GDM1 (cell line): Measurements from ENCODE around the gene CLIC5.

Experiments
- DNase-seq: peaks from one replicate; lab custom pipeline; 2025; lab: John Stamatoyannopoulos, UW

CLIC5 gene

DNA sequence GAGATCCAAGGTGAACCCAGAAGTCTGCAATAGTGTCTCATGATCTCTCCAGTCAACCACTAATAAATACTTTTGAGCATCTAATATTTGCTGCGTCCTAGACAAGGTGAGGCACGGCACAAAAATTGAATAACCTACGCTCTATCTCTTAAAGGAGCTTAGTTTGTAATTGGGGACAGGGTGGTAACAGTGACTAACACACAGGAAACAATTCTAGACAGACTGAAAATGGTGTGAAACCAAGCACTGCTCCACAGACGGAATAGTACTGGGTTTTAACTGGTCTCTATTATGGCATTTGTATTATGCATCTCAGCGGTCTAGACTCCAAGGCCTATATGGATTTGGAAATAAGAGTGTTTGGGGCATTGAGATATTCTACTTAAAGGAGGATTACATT is 120.1 kb downstream of the CLIC5 start:
- no peak for DNase-seq

GRCh38 chr6:45892696-45893245 is 122.9 kb downstream of the CLIC5 start:
- no peak for DNase-seq

DNA sequence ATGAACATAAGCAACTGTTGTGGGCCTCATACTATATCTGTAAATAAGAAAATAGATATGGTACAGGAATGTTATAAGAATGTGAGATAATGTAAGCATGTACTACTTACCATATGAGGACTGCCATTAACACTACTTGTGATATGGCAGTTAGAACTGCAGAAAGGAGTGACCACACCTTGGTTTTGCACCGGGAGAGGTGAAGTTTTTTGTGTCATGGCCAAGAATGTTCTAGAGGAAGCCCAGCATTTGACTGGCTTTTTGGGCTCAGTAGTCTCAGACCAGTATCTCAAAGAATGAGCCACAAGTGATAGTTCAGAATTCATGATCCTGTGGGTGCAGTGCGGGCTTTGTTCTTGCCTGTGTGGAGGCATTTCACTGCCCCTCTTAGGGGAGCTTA is 123.5 kb downstream of the CLIC5 start:
- DNase-seq = no peak

- no peak for DNase-seq
These were observed 128.9 kb downstream of the CLIC5 start for GRCh38 chr6:45886776-45887175.

GRCh38 chr6:45884336-45884735 is 131.3 kb downstream of the CLIC5 start:
- DNase-seq = no peak

GRCh38 chr6:45882671-45883070 is 133.0 kb downstream of the CLIC5 start:
- DNase-seq = no peak

- no peak for DNase-seq
These were observed 133.8 kb downstream of the CLIC5 start for GRCh38 chr6:45881705-45882467.

DNA sequence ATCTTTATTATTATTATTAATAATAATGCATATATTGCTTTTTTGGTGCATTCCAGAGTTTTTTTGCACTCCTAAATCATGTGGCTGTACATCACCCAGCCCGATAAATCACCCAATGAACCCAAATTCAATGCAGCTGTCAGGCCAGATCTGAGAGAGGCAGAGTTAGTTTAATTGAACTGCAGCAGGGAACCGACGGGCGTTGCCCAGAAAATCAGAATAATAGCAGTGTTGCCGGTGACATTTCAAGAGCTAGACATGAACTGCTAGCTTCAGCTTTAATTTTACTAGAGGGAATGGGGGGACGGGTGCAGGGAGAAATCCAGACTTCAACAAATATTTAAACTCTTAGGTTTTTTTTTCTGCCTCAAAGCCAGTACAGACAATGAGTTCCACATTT is 135.0 kb downstream of the CLIC5 start:
- DNase-seq = no peak

GRCh38 chr6:45880159-45880558 is 135.5 kb downstream of the CLIC5 start:
- DNase-seq = no peak

GRCh38 chr6:45877970-45878590 is 137.6 kb downstream of the CLIC5 start:
- DNase-seq = no peak

- DNase-seq = no peak
These were observed 142.8 kb downstream of the CLIC5 start for GRCh38 chr6:45872827-45873365.

DNA sequence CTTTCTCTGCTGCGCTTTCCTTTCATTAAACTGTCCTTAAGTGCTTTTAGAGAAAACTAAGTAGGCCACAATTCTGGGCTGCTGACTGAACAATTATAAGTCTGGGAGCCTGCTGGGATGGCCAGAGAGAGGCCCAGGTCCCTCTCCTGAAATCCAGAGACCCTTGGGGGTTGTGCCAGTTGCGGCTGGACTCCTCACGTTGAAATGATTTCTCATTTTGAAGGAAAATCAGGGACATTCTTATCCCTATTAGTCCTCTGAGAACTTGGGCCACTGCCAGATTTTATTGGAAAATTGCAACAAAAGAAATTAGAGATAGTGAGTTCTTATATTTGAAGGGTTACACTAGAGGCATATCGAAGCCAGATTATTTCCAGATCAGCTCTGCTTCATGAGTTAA is 145.1 kb downstream of the CLIC5 start:
- DNase-seq = no peak

DNA sequence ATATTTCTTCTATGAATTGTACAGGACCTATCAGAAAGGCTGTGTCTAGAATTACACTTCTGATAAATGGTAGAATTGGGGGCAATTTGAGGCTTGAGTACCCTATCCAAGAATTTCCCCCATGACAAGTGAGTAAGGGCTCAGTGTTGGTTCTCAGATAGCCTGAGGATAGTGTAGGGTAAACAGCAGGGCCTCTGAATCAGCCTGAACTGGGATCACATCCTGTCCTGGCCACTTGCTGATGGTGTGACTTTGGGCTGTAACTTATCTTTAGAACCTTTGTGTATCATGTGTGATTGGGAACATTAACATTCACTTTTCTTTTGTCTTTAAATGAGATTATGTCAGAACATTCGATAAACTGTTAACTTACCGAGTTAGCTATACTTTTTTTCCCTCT is 151.0 kb downstream of the CLIC5 start:
- DNase-seq = no peak

- no peak for DNase-seq
These were observed 157.0 kb downstream of the CLIC5 start for GRCh38 chr6:45858691-45859090.

- DNase-seq = no peak
These were observed 157.8 kb downstream of the CLIC5 start for GRCh38 chr6:45857827-45858226.

DNA sequence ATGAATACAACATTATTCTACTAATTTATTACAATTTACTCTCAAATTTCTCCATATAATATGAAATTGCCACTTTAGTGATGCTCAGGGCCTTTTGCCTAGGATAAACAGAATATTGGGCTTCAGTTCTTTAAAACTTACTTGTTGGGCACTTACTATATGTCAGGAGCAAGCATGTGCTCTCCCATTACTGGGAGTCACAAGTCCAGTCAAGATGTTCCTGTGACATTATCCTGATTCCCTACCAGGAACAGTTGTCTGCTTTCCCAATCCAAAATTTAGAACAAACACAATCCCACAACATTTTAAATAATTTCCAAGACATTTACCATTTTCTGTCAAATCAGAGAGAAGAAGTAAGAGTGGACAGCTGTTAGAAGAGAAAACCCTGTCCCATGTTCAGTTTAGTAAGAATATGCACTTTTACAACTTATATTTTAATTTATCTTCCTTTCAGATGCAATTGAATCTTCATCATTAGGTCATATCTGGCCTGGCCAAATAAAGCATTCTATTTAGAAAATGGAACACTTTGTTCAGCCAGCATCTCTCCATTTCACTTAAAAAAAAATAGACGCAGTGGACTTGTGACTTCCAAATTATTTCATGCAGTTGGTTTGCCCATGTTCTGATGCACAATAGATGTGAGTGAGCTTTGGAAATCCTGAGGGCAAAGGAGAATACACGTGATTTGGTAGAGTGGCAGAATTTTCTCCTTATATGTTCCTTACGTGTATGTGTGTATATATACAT is 159.8 kb downstream of the CLIC5 start:
- DNase-seq = no peak

DNA sequence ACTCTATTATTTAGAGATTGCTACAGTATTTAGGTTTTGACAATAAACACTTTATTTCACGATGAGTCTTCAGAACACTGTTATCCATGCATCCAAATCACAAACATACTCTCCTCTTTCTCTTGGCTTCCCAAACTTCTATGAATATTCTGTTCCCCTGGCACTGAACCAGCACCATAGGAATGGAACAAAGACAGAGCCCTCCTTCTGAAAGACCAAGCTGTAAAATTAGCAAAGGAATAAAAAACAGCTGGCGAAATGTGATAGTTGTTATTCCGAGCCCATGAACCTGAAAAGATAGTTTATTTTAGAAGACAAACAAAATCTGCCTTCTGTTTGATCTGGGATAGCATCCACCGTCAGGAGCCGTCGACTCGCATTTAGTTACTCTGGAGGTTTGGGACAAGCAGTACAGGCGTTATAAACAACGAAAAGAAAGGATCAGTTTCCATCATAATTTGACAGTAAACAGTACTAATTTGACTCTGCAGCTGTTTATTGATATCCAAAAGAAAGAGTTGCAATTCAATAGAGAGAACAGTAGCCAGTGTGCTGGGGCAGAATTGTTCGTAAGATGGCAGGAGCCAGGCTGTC is 161.4 kb downstream of the CLIC5 start:
- no peak for DNase-seq

GRCh38 chr6:45851034-45851400 is 164.6 kb downstream of the CLIC5 start:
- DNase-seq = no peak

- no peak for DNase-seq
These were observed 165.2 kb downstream of the CLIC5 start for GRCh38 chr6:45850378-45851033.

DNA sequence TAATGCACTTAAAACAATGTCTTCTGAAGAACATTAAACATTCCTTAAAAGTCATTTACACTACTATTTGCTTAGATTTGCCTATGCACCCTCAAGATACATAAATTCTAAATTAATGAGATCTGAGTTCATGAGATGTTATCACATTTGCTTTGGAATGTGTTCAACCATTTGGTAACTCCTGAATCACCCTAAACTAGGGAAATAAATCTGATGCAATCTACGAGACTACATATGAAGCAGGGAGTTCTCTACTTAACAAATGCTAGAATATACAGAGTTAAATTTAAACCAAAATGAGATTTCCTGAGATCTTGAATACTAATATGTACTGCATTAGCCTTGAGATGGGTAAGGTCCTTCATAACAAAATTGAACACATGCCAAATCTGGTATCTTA is 170.1 kb downstream of the CLIC5 start:
- DNase-seq = no peak

DNA sequence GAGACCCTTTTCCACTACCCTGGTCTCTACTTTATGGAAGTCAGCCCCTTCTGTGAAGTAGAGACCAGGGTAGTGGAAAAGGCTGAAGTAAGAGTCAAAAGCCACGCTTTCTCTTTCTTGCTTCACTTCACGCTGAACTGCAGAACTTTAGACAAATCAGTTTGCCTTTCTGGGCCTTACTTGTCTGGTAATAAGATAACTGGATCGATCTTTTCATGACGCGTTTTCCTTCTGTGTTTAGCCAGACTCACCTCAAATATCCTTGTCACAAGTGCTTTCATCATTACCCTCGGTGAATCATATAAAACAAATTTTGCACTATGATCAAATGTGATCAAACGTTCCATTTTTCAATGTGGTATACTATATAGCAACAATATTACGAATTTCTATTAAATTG is 170.7 kb downstream of the CLIC5 start:
- DNase-seq = no peak
